Body of pancreas (tissue), 4 donors: Measurements from ENCODE around the gene CEMIP2. TPM values are rescaled to one million over a fixed set of nuclear protein-coding genes. Genes with fewer than 3 reads are reported as not detected.

Experiments used
- ATAC-seq: fragments of 150-250 bp; one replicate; pipeline ENCODE4 v1.9.1; 2016
- DNase-seq, 4 donors: peaks; one replicate each; pipeline ENCODE4 v3.0.0-alpha.2; 2019
- H3K27ac ChIP-seq, 4 donors: fragments of 200-600 bp; sonication (generic); 1 replicate in 3 of 4; 2 replicates in 1 of 4; pipeline versions ENCODE4 v1.5.1 to v1.6.1; 2016 to 2019; ENCODE audit warnings: mild to moderate bottlenecking in 1 of 4, mixed read lengths in 1 of 4, moderate library complexity in 1 of 4
- H3K27me3 ChIP-seq, 2 donors: fragments of 200-600 bp; sonication (generic); one replicate each; pipeline ENCODE4 v1.6.0; 2016; ENCODE audit warnings: mild to moderate bottlenecking in 1 of 2
- H3K36me3 ChIP-seq, 2 donors: fragments of 200-600 bp; sonication (generic); replicated peaks in 1 of 2; 2 replicates each; pipeline ENCODE4 v1.5.1; 2016; ENCODE audit warnings: low read depth in 2 of 2; ENCODE audit not compliant: insufficient read depth in 1 of 2
- H3K4me1 ChIP-seq: fragments of 200-600 bp; sonication (generic); one replicate; pipeline ENCODE4 v1.6.0; 2016
- H3K4me3 ChIP-seq, 2 donors: fragments of 200-600 bp; sonication (generic); 1 replicate in 1 of 2; 2 replicates in 1 of 2; pipeline ENCODE4 v1.5.1; 2016 to 2019
- H3K9me3 ChIP-seq, 3 donors: fragments of 200-600 bp; sonication (generic); 1 replicate in 2 of 3; 2 replicates in 1 of 3; pipeline ENCODE4 v1.5.1; 2016
- POLR2A ChIP-seq, 3 donors: fragments of 450-650 bp; IDR thresholded peaks; one replicate each; pipeline ENCODE4 v1.6.1; 2016; ENCODE audit warnings: antibody characterized with exemption in 3 of 3, mild to moderate bottlenecking in 2 of 3
- WGBS, 2 donors: methylation state at CpG; one replicate each; pipeline ENCODE4 v1.1.5; 2017; 5-methylcytosine and 5-hydroxymethylcytosine counted together
- intact Hi-C: fragments of 100-400 bp; cut with DNase I; formaldehyde crosslinking; loops from one replicate; pipeline ENCODE4 v1.15.1; 2023
- total RNA-seq, 2 donors: library from RNA; depleted of rRNA; stranded (reverse); fragments of >200 nt; gene quantifications; one replicate each; pipeline ENCODE4 v1.1.0, GENCODE V29; 2016
- TF ChIP-seq, protein P1 (sequence below), 7 experiments: fragments of 450-650 bp in 4 of 7; fragments of 200-600 bp in 3 of 7; sonication (generic) in 3 of 7; IDR thresholded peaks; one replicate each; pipeline ENCODE4 v1.5.1; 2016 to 2019; ENCODE audit warnings: antibody characterized with exemption in 7 of 7

CEMIP2 gene
- total RNA-seq, 2 donors from 2014 or later, result 28.3 to 33.0 TPM

DNA sequence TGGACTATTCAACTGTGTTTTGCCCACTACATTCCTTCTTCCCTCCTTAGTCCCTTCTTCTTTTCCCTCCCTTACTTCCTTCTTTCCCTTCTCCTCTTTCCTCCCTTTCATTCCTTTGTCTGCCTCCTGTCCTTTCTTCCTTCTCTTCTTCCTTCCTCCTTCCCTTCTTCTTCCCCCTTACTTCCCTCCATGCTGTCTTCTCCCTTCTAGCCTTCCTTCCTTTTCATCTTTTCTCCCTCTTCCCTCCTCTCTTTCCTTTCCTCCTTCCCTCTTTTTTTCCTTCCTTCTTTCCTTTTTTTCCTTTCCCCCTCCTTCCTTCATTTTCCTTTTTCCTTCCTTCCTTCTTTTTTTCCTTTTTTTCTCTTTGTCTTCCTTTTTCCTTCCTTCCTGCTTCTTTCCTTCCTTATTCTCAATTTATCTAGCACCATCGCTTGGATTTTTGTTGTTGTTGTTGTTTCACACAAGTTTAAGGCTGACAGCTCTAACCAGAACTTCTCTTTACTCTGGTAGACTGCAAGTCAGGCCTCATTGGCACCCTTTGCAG is 123.4 kb downstream of the CEMIP2 start:
- H3K4me3 ChIP-seq, result no peak overlapping the region
- 73 to 84% methylated on average over 1 of the region's 1 CpG for WGBS, 2 donors
- H3K9me3 ChIP-seq, result no peaks in the 10 kb centered on the region
- no peak for ATAC-seq
- TF ChIP-seq, protein P1, sequence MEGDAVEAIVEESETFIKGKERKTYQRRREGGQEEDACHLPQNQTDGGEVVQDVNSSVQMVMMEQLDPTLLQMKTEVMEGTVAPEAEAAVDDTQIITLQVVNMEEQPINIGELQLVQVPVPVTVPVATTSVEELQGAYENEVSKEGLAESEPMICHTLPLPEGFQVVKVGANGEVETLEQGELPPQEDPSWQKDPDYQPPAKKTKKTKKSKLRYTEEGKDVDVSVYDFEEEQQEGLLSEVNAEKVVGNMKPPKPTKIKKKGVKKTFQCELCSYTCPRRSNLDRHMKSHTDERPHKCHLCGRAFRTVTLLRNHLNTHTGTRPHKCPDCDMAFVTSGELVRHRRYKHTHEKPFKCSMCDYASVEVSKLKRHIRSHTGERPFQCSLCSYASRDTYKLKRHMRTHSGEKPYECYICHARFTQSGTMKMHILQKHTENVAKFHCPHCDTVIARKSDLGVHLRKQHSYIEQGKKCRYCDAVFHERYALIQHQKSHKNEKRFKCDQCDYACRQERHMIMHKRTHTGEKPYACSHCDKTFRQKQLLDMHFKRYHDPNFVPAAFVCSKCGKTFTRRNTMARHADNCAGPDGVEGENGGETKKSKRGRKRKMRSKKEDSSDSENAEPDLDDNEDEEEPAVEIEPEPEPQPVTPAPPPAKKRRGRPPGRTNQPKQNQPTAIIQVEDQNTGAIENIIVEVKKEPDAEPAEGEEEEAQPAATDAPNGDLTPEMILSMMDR (IDR thresholded peaks at IDR 0.05), result no peak
- no peak for TF ChIP-seq POLR2A (IDR thresholded peaks at IDR 0.05)
- no peak overlapping the region for H3K27ac ChIP-seq
- no peaks in the 10 kb centered on the region for H3K27me3 ChIP-seq
- intact Hi-C loops, result no loop called here
- DNase-seq, result no peak
- no peaks in the 10 kb centered on the region for H3K36me3 ChIP-seq
- H3K4me1 ChIP-seq, result no peaks in the 10 kb centered on the region

DNA sequence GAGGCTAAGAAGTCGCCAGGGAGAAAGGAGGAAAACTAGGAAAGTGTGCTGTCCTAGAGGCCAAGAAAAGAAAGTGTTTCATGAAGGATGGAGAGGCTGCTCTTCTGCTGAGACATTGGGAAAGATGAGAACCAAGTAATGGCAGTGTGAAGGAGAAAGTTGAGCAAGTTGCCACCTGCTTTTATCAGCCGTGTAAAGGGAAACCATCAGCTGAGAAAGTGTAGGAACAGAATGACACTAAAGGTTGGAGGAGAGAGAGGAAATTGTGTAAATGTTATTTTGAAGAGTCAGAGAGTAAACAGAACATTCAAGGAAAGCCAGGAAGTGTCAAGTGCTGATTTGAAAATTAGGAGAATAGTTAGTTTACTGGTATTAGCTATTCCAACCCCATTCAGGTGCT is 125.0 kb downstream of the CEMIP2 start:
- intact Hi-C loops, result no loop called here
- Histone ChIP-seq H3K9me3 (no peaks in the 10 kb centered on the region), H3K27ac (no peak overlapping the region), H3K4me1 (no peaks in the 10 kb centered on the region), H3K4me3 (no peak overlapping the region), H3K27me3 (no peaks in the 10 kb centered on the region), H3K36me3 (no peaks in the 10 kb centered on the region)
- no peak for TF ChIP-seq POLR2A (IDR thresholded peaks at IDR 0.05)
- TF ChIP-seq, protein P1 (IDR thresholded peaks at IDR 0.05), result no peak
- whole genome bisulfite sequencing, 2 donors, result 53% methylated on average over 2 of the region's 2 CpGs
- DNase-seq (no peak), ATAC-seq (no peak)

DNA sequence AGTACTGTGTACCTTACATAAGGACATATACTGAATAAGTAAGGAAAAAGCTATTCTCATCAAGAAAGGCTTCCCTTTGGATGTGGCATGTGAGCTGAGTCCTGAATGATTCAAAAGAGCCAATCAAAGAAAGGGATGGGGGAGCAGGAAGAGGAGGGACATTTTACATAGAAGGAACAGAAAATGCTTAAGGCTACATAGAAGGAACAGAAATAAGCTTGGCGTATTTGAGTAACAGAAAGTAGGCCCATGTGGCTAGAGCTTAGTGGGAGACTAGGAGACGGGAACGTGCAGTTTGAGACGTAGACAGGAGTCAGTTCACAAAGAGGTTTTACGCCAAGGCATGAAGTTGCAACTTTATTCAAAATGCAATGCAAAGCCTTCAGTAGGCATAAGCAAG is 126.3 kb downstream of the CEMIP2 start:
- no peaks in the 10 kb centered on the region for H3K27me3 ChIP-seq
- no peak overlapping the region for H3K4me3 ChIP-seq
- H3K4me1 ChIP-seq, result no peaks in the 10 kb centered on the region
- 77 to 80% methylated on average over 5 of the region's 5 CpGs for WGBS, 2 donors
- ATAC-seq, result no peak
- TF ChIP-seq POLR2A (IDR thresholded peaks at IDR 0.05), result no peak
- TF ChIP-seq, protein P1 (IDR thresholded peaks at IDR 0.05), result no peak
- no peaks in the 10 kb centered on the region for H3K36me3 ChIP-seq
- peak overlapping the region in 1 of 4 donors; percentile 20 for H3K27ac ChIP-seq
- DNase-seq, result peak in 1 of 4 donors; percentile 4
- intact Hi-C loops, result no loop called here
- H3K9me3 ChIP-seq, result no peaks in the 10 kb centered on the region

DNA sequence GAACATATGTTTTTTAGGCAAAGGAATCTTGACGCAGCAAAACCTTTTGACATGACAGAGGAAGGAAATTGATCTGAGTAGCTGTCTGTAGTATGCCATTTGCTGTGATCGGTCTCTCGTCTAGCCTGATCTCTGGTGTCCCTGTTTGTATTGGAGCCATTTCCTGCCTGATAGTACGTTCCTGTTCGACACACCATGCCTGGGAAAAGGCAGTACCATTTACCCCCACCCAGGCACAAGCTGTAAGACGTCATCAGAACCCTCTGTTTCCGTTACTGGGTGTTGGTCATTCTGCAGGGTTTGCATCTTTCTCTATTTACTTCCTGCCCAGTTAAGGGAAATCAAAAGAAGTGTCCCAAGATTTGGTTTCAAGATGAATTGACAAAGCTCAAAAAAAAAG is 129.7 kb downstream of the CEMIP2 start:
- peak; percentile 55 for ATAC-seq
- peak overlapping the region in 1 of 4 donors; percentile 18 for H3K27ac ChIP-seq
- peak in 3 of 4 donors; percentile 7 to 52 (median 13) for DNase-seq

More for the DNA sequence above, 129.7 kb downstream of the CEMIP2 start:
- Histone ChIP-seq H3K27me3 (no peaks in the 10 kb centered on the region), H3K4me1 (no peaks in the 10 kb centered on the region), H3K36me3 (no peaks in the 10 kb centered on the region), H3K9me3 (no peaks in the 10 kb centered on the region), H3K4me3 (no peak overlapping the region)
- TF ChIP-seq, protein P1 (IDR thresholded peaks at IDR 0.05), result no peak
- peak in 1 of 3 donors; percentile 29 for TF ChIP-seq POLR2A (IDR thresholded peaks at IDR 0.05)
- intact Hi-C loops, result no loop called here
- WGBS, 2 donors, result 29 to 65% methylated on average over 7 of the region's 7 CpGs
